HG02571 (cell line): ENCODE measurements around the gene KIF18B.
"Not testable (repeated sequence)": the region's sequence is repeated elsewhere in the genome, so short reads cannot be mapped to it uniquely, and the experiment has no call there.

Experiments
- ATAC-seq: cut with Tn5 transposase; IDR thresholded peaks from one replicate; pipeline ENCODE4 v1.9.1; 2021; ENCODE audit warnings: mild to moderate bottlenecking, moderate library complexity; ENCODE audit not compliant: unreplicated experiment

Gene KIF18B

DNA sequence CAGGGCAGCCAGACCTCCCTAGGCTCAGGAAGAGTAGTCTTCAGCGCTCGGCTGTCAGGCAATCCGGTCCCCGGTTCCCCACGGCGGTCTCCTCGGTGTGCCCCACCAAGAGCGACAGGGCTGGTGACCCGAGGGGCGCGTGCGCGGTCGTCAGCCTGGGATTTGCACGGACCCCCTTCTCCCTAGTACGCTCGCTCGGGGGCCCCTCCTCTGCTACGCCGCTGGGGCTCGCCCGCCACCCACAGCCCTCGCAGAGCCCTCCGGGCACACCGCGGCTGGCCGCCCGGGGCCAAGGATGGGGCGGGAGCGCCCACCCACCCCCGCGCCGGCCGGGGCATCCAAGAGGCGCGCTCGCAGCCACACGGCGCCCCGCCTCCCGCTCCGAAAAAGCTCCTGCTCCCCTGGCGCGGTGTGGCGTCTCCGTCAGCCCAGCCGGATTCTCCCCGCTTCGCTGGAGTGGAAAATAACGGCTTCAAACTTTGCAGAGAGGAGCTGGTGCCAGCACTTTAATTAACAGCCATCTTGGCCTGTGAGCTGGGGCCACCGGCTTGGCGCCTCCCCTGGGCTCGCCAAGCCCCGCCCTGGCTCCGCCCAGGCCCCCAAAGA is 22.7 kb upstream of the KIF18B start:
- no peak for ATAC-seq

DNA sequence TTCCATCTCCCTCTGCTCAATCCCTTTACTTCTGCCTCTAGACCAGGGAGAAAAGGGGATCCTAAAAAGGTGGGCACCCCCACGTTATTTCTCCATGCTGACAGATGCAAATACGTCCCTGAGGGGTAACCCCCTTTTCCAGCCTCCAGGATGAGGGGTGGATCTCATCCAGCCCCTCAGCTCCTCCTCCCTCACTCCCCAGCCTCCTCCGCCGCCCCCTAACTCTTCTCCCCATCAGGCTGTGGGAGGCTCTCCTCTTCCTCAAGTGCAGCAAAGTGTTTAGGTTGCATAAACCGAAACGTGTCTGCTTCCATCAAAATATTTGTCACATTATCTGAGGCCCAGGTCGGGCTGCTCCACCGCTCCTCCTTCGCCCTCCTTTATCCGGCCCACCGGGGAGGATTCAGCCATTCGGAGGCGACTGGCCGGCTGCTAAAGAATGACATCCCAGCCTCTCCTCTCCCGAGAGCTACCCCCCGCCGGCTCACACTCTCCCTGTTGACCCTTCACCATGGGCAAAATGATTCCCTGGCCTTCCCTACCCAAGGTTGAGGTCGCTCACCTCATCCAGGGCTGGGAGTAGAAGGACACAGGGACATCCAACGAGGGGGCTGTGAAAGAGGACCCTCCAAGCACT is 21.7 kb upstream of the KIF18B start:
- ATAC-seq, result no peak

DNA sequence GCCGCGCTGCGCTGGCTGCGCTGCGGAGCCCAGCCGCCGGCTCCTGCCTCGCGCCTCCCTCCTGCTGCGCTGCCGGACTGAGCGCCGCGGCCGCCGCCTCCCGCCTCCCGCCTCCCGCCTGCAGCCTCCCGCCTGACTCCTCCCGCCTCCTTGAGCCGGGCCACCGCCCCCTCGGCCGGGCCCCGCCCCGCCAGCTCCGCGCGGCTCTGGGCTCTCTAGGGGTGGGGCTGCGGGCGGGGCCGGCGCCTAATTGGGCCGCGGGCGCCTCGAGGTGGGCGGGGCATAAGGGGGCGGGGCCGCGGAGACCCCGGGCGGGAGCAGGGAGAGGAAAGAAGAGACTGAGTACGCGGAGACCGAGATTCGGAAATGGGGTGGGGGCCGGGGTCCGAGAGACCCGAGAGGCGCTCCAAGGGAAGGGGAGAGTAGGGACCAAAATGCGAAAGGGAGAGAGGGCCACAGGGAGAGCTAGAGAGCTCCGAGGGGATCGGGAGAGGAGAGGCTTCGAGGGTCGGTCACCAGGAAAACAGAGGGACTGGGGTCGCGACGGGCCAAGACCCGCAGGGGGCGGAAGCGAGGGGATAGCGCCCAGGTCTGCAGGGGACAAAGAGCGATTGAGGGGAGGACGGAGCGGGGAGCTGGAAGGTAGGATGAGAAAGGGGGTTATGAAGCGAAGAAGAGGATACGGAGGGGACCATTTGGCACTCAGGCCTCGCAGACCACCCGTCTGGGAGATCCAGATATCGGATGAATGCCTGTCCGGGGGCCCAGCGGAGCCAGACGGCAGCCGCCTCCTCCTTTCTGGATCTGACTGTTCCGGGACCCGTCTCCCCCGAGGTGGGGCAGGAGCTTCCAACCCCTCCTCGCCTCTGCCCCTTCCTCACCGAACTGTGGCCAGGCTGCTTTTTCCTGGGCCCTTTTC is 20.9 kb upstream of the KIF18B start, which contains the start of gene C1QL1:
Gene C1QL1, minus strand, starts transcription at position 79 of the 919 bp plus-strand sequence. CDS start 255 bp downstream, outside the sequence.
- ATAC-seq, result peak; percentile 67

DNA sequence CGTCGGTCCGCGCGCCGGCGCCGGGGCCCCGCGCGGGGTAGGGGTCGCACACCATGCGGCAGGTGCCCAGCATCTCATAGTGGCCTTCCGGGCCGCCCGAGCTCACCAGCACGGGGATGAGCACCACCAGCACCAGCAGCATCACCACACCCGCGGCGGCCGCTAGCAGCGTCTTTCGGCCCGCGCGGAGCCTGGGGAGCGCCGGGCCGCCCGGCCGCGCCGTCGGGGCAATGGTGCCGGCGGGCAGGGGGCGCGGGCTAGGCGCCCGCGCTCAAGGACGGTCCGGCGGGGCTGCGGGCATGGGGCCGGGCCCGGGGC is 20.3 kb upstream of the KIF18B start:
- ATAC-seq, result no peak

DNA sequence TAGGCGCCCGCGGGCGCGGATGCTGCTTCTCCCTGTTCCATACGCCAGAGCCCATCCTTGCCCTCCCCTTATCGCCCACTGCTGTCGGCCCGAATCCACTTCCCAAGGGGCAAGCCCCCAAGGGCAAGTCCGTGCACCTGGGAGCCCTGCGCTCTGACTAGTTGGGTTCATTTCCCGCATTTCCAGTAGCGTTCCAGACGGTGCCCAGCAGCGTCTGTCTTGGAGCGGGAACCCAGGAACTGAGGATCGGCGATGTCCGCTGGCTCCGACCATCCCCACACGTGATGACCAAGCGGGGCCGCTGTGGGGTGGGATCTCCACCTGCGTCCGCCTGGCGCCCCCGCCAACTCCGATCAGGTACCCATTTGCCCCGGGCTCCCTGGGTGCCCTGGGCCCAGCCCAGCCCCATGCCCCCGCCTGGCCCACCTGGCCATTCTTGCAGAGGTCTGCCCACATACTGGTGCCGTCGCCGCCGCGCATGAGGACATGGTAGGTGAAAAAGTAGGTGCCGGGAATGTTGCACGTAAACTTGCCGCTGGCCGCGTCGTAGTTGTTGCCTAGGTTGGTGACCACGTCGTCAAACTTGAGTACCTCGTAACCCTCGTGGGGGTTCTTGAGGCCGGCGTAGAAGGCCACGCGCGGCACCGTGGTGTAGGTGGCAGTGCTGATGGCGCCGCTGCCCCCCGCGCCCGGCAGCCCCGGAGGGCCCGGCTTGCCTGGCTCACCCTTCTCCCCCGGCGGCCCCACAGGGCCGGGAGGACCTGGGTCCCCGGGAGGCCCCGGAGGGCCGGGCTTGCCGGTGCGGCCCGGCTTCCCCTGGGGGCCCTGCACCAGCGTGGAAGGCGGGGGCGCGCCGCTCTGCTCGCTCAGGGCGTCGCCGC is 19.7 kb upstream of the KIF18B start:
- no peak for ATAC-seq

DNA sequence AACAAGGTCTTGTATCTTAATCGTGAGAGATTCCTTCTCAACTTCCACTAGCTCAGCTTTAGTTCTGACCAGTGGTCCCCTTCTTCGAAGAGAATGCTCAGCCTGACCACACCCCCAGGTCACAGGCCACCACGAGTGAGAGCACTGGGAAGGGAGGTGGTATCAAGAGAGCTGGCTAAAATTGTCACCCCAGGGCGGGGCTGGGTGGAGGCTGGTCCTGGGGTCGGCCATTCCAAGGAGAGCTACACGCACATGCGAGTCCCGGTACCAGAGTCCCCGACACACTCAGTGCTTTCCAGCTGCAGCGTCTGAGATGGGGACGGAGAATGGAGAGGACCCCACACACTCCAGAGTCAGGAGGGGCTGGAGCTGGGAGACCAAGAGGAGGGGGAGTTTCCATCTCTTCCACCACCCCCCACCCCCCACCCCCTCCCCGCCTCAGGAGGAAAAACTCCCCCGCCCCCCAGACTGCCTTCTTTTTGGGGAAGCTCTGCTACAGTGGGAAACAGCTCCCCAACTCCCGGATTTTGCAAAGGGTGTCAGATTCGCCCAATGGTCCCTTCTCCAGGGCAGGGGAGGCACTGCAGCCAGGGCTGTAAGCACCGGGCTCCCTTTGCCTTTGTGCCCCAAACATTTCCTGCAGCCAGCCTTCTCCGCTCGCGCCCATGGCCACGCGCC is 18.9 kb upstream of the KIF18B start:
- no peak for ATAC-seq

DNA sequence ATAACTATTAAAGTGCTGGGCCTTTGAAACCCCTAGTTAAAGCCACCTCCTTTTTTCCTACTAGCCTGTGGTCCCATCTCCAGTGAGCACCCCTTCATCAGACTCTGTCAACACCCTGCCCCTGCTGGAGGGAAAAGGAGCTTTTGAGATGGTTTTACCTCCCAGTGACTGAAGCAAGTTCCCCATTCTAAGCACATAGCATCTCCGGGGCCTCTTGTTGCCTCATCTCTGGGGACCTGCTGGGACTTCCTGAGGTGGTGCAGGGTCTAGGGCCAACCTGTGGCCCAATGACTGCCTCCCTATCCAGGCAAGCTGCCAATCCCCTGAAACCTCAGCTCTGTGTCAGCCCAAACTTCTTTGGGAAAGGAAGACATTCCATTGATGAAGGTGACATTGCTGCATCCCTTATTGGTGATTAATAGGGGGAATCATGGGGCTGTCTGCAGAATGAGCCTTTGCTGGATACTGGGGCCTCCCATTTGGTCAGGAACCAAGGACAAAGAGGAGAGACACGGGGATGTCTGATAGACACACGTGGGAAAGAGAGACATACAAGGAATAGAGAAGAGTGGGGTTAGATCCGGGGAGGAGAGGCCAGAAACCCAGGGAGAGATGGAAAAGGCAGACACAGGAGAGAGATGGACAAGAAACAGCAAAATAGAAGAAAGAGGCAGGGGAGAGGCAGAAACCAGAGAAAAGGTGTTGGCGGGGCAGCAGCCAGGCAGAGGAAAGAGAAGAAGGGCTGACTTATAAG is 18.1 kb upstream of the KIF18B start:
- no peak for ATAC-seq

DNA sequence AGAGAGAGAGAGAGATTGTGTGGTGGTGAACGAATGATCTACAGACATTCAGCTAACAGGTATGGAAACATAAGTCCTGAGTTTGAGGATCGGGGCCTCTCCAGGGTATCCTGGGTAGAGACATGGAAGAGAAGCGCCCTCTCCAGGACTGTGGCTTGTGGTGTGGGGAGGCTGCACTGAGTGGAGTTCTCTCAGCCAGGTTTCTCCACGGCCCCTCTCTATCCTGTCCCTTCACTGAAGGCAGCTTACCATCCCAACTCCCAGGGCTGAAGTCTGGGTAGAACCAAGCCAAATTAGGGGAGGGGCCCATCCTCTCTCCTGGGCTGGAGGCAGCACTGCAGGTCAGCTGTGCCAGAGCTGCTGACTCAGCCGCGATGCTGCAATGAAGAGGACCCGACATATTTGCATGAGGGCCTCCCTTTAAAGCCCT is 14.4 kb upstream of the KIF18B start:
- ATAC-seq, result no peak

DNA sequence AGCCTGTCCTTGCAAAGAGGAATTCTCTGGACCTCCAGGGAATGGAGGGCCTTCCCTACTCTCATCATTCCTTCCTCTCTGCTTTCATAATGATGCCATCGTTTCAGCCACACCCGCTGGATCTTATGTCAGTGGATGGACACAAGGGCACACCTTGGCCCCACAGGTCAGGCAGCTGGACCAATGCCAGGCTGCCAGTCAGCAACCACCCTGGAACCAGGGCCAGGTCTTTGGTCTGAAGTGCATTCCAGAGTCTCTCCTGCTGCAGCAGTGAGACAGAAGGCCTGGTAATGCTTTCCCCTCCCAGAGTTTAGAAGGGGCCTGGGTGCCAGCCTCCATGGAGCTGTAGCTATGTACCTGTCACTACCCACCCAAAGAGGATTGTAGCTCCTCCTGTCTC is 13.1 kb upstream of the KIF18B start:
- ATAC-seq, result no peak

DNA sequence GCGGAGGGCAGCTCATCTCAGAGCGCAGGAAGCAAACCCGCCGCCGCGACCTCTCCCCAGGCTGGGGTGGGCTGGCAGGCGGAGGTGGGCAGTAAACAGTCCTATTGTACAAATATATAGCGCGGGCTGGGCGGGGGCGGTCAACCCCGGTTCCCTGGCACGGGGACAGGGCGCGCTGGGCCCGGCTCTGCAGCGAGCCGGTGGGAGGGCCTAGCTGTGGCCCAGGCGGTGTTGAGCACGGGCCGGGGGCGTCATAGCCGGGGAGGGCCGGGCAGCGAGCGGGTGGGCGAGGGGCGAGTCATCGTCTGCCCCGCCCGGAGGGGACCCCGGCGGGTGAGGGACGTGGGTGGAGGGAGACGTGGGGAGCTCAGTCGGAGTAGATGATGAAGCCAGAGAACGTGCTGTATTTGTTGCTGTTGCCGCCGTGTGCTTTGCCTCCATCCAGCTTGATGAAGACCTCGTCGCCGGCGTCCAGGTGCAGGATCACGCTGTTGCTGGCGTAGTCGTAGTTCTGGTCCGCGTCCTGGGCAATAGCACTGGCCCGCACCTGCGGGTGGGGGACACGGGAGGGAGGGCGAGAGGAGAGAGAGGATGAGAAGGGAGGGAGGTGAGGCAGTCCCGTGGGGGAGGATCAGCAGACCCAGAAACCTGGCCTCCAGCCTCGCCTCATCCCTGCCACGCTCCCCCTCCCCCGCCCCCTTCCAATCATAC is 12.4 kb upstream of the KIF18B start:
- ATAC-seq, result no peak

DNA sequence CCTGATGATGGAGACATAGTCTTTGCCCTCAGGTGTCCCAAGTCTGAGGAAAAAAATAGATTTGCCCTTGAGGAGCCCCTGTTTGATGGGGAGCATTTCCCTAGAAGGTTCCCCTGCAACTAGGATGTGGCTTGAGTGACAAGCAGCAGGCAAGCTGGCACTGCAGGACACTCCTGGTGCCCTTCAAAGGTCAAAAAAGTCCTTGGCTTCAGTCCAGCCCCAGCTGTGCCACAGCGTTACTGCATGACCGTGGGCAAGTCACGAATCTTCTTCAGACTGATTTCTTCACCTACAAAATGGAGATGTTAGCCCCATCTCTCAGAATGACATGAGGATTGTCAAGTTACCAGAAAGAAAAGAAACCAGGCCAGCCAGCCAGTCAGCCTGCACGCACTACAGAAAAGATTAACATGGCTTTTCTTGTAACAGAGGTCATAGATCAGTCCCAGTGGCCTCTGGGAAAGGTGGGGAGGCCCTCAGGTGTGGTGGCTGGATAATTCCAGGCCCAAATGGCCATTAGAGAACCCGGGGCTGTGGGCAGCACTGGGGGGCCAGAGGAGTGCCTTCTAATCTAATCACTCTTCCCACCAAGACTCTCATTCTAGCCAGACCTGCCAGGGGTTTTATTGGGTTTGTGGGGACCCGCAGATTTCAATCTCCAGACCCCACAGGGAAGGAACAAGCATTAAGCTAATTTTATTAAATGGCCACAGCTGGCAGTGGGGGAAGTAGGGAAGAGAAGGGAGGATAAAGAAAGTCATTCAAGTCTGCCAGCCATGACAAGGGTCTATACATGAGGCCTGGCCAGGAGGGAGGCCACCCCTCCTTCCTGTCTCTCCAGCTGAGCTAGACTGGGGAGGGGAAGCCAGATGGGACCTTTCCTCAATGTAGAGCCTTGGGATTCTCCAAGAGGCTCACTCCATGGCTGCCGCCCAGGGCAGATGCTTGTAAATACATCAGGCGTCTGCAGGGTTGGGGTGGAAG is 9.7 kb upstream of the KIF18B start:
- ATAC-seq, result no peak

DNA sequence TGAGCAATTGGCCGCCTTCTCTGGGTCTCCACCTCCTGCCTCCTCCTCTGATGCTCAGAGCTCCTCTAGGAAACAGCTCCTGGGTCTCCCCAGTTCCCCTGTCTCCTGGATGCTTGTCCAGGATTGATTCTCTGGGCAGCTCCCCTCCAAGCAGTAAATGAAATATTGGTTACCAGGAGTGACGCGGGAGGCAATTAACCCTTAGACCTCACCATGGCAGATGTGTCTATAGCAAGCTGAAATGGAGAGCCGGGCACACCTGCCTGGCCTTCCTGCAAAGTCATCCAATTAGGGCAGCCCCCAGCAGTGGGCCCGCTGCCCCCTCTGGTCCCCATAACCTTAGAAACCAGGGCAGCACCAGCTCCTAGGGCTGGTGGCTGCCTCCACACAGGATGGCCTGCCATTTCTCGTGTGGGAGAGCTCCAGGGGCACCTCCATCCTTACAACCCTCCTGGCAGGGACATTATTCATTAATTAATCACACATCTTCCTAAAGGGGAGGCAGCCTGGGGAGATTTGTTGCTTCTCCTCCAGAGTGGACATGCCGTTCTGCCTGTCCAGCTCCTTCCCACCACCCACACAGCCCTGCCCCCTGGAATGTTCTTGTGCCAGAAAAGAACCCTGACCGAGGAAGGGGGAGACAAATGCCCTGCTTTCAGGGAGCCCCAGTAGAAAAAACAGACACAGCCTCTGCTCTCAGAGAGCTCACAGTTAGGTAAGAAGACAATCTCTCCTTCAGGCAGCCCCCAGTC is 8.3 kb upstream of the KIF18B start:
- no peak for ATAC-seq

DNA sequence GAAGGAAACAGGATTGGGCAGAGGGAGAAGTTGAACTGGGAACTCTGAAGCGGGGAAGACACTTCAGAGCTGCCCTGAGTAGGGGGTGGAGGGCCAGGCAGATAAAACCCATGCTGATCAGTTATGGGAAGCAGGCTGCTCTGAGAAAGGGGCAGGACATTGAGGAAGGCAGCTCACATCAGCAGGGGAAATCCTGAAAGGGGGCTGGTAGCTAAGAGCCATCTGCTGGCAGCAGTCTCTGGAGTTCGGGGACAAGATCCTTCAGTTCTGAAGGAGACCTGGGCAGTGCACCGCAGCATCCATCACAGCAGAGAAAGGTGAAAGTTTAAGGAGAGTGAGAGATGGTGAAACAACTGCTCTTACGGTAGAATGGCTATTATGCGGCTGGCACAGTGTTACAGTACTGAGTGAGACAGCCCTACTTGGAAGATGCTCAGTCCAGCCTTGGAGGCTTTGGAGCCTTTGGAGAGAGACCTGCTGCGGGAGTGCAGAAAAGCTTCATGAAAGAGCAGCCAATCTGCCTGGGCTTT is 5.4 kb upstream of the KIF18B start:
- no peak for ATAC-seq

DNA sequence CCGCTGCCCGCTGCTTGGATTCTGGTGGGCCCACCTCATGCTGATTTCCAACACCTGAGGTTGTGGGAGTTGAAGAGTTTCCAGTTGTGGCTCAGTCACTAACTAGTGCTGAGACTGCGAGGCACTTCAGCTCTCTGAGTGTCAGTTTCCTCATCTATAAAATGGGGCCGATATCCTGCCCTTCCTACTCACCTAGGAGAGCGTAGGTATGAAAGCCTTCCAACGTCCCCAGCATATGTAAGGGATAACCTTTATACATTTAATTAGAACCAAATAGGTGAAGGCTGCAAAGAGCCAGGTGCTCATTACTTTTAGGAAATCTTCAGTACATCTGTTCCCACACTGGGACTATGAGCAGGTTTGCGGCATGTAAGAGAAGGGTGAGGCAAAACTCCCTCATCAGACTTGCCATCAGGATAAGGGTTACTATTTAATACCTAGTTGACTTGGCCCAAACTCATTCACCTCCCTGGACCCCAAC is 782 bp upstream of the KIF18B start:
- ATAC-seq, result no peak

DNA sequence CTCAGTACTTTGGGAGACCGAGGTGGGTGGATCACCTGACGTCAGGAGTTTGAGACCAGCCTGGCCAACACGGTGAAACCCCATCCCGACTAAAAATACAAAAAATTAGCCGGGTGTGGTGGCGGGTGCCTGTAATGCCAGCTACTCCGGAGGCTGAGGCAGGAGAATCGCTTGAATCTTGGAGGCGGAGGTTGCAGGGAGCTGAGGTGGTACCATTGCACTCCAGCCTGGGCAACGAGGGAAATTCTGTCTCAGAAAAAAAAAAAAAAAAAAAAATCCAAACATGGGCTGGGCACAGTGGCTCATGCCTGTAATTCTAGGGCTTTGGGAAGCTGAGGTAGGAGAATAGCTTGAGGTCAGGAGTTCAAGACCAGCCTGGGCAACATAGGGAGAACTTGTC is 1.9 kb downstream of the KIF18B start:
- not testable (repeated sequence) for ATAC-seq

DNA sequence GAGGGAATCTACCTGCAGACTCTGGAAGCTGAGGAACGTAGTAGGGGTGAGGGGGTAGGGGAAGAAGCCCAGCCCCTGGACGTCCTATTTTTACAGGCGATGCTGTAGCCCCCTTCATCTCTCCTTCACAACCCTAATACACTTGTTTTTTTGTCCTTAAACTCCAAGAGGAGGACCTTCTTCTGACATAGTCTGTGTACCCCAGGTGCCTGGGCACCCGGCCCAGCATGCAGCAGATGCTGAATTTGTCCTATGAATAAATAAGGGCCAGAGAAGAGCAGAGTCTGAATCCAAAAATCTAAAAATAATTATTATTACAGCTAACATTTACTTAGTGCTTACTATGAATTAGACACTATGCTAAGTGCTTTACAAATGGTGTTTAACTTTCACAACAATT is 5.1 kb downstream of the KIF18B start:
- no peak for ATAC-seq
